ACC112 (cell line): Measurements from ENCODE around the gene UBE2O.
"Not testable (repeated sequence)": the region's sequence is repeated elsewhere in the genome, so short reads cannot be mapped to it uniquely, and the experiment has no call there.

Experiments used
- H2AFZ ChIP-seq: fragments of 200-600 bp; sonication (generic); one replicate; pipeline ENCODE4 v1.6.0; 2017; ENCODE audit warnings: antibody characterized with exemption, low read length; ENCODE audit not compliant: unreplicated experiment
- H3K27ac ChIP-seq: fragments of 200-600 bp; sonication (generic); 2 replicates; pipeline ENCODE4 v1.5.1; 2014; ENCODE audit warnings: low read depth, mild to moderate bottlenecking, antibody characterized with exemption, low read length, moderate library complexity
- H3K27me3 ChIP-seq: fragments of 200-600 bp; sonication (generic); 2 replicates; pipeline ENCODE4 v1.6.1; 2014; ENCODE audit warnings: mild to moderate bottlenecking, antibody characterized with exemption, low read length, moderate library complexity, mixed read lengths; ENCODE audit not compliant: insufficient read depth
- H3K36me3 ChIP-seq: fragments of 200-600 bp; sonication (generic); 2 replicates; pipeline ENCODE4 v1.6.1; 2016; ENCODE audit warnings: mild to moderate bottlenecking, antibody characterized with exemption, low read length, moderate library complexity, mixed read lengths; ENCODE audit not compliant: insufficient read depth
- H3K4me1 ChIP-seq: fragments of 200-600 bp; sonication (generic); one replicate; pipeline ENCODE4 v1.6.1; 2016; ENCODE audit warnings: low read length, mixed read lengths; ENCODE audit not compliant: insufficient read depth, unreplicated experiment, control insufficient read depth
- H3K4me3 ChIP-seq: fragments of 200-600 bp; sonication (generic); 2 replicates; pipeline ENCODE4 v1.5.1; 2014; ENCODE audit warnings: mild to moderate bottlenecking, low read depth, low read length
- H3K79me2 ChIP-seq: fragments of 200-600 bp; sonication (generic); one replicate; pipeline ENCODE4 v1.6.0; 2016; ENCODE audit warnings: low read length; ENCODE audit not compliant: control insufficient read depth, unreplicated experiment, insufficient read depth

UBE2O gene

GRCh38 chr17:76367642-76368041, 85.3 kb downstream of the UBE2O start:
- H3K4me1 ChIP-seq, result peaks cover 24% of the 10 kb centered on the region
- no peaks in the 10 kb centered on the region for H3K36me3 ChIP-seq
- no peak overlapping the region for H3K4me3 ChIP-seq
- no peaks in the 10 kb centered on the region for H3K27me3 ChIP-seq
- H2AFZ ChIP-seq, result no peak overlapping the region
- H3K27ac ChIP-seq, result no peak overlapping the region
- H3K79me2 ChIP-seq, result no peaks in the 10 kb centered on the region

- Histone ChIP-seq H3K27ac (no peak overlapping the region), H3K4me1 (peaks cover 22% of the 10 kb centered on the region), H3K36me3 (no peaks in the 10 kb centered on the region), H3K79me2 (no peaks in the 10 kb centered on the region), H3K4me3 (no peak overlapping the region), H2AFZ (no peak overlapping the region), H3K27me3 (no peaks in the 10 kb centered on the region)
Observed at GRCh38 chr17:76366247-76366646, 86.7 kb downstream of the UBE2O start.

GRCh38 chr17:76365256-76365903, 87.6 kb downstream of the UBE2O start:
- H2AFZ ChIP-seq, result no peak overlapping the region

GRCh38 chr17:76363107-76363842, 89.7 kb downstream of the UBE2O start:
- no peak overlapping the region for H2AFZ ChIP-seq

More at GRCh38 chr17:76365256-76365903, 87.6 kb downstream of the UBE2O start:
- no peaks in the 10 kb centered on the region for H3K79me2 ChIP-seq
- no peak overlapping the region for H3K4me3 ChIP-seq
- no peak overlapping the region for H3K27ac ChIP-seq
- H3K27me3 ChIP-seq, result no peaks in the 10 kb centered on the region
- H3K36me3 ChIP-seq, result no peaks in the 10 kb centered on the region
- H3K4me1 ChIP-seq, result peaks cover 17% of the 10 kb centered on the region

GRCh38 chr17:76360461-76360860, 92.5 kb downstream of the UBE2O start:
- H3K79me2 ChIP-seq, result no peaks in the 10 kb centered on the region

More at GRCh38 chr17:76363107-76363842, 89.7 kb downstream of the UBE2O start:
- Histone ChIP-seq H3K79me2 (no peaks in the 10 kb centered on the region), H3K4me3 (no peak overlapping the region), H3K27ac (no peak overlapping the region), H3K36me3 (no peaks in the 10 kb centered on the region), H3K27me3 (no peaks in the 10 kb centered on the region), H3K4me1 (peaks cover 8% of the 10 kb centered on the region)

GRCh38 chr17:76359776-76360175, 93.2 kb downstream of the UBE2O start:
- not testable (repeated sequence) for H3K4me3 ChIP-seq, H3K4me1 ChIP-seq, H2AFZ ChIP-seq, H3K79me2 ChIP-seq, H3K36me3 ChIP-seq, H3K27me3 ChIP-seq, H3K27ac ChIP-seq

More at GRCh38 chr17:76360461-76360860, 92.5 kb downstream of the UBE2O start:
- Histone ChIP-seq H2AFZ (no peak overlapping the region), H3K4me1 (peaks cover 8% of the 10 kb centered on the region), H3K27ac (no peak overlapping the region), H3K36me3 (no peaks in the 10 kb centered on the region), H3K4me3 (no peak overlapping the region), H3K27me3 (no peaks in the 10 kb centered on the region)

- H3K27me3 ChIP-seq, result no peaks in the 10 kb centered on the region
- H3K36me3 ChIP-seq, result no peaks in the 10 kb centered on the region
- H3K4me3 ChIP-seq, result no peak overlapping the region
- H3K4me1 ChIP-seq, result peaks cover 8% of the 10 kb centered on the region
- no peak overlapping the region for H3K27ac ChIP-seq
- H2AFZ ChIP-seq, result no peak overlapping the region
- H3K79me2 ChIP-seq, result no peaks in the 10 kb centered on the region
Observed at GRCh38 chr17:76359375-76359774, 93.6 kb downstream of the UBE2O start.

- H2AFZ ChIP-seq, result peak overlapping the region; percentile 33
- H3K36me3 ChIP-seq, result no peaks in the 10 kb centered on the region
- H3K27me3 ChIP-seq, result no peaks in the 10 kb centered on the region
- no peak overlapping the region for H3K4me3 ChIP-seq
- H3K27ac ChIP-seq, result no peak overlapping the region
- H3K4me1 ChIP-seq, result peaks cover 8% of the 10 kb centered on the region
- H3K79me2 ChIP-seq, result peaks cover 7% of the 10 kb centered on the region
Observed at GRCh38 chr17:76357597-76358158, 95.3 kb downstream of the UBE2O start.

- Histone ChIP-seq H3K79me2 (peaks cover 11% of the 10 kb centered on the region), H3K4me1 (peaks cover 7% of the 10 kb centered on the region), H3K4me3 (no peak overlapping the region; the same call in 1 of the 2 replicates), H3K36me3 (no peaks in the 10 kb centered on the region), H3K27ac (no peak overlapping the region), H3K27me3 (no peaks in the 10 kb centered on the region), H2AFZ (peak overlapping the region; percentile 33)
Observed at GRCh38 chr17:76356803-76357456, 96.0 kb downstream of the UBE2O start.

- Histone ChIP-seq H3K27ac (no peak overlapping the region), H2AFZ (no peak overlapping the region), H3K4me3 (peak overlapping the region; percentile 9; the same call in 1 of the 2 replicates)
Observed at GRCh38 chr17:76354747-76355310, 98.1 kb downstream of the UBE2O start.

More at GRCh38 chr17:76354747-76355310, 98.1 kb downstream of the UBE2O start:
- Histone ChIP-seq H3K27me3 (no peaks in the 10 kb centered on the region), H3K36me3 (no peaks in the 10 kb centered on the region), H3K4me1 (peaks cover 9% of the 10 kb centered on the region), H3K79me2 (peaks cover 27% of the 10 kb centered on the region)
